Mesenchymal stem cell (in vitro differentiated cells and primary cell): Measurements from ENCODE around the gene FTO.

Experiments
- DNase-seq: peaks from one replicate; pipeline ENCODE4 v3.0.0-alpha.2; 2013
- H2AFZ ChIP-seq: one replicate; pipeline ENCODE4 v1.6.1; 2013; ENCODE audit warnings: low read depth, mild to moderate bottlenecking, control low read depth, inconsistent platforms, low read length, moderate library complexity
- H2AK5ac ChIP-seq: 2 replicates; pipeline ENCODE4 v1.6.1; 2013; ENCODE audit warnings: low read length, moderate library complexity, mild to moderate bottlenecking, inconsistent platforms; ENCODE audit not compliant: severe bottlenecking
- H2BK120ac ChIP-seq: one replicate; pipeline ENCODE4 v1.6.1; 2013; ENCODE audit warnings: low read depth, mild to moderate bottlenecking, inconsistent platforms, low read length, moderate library complexity
- H2BK12ac ChIP-seq, 2 experiments: one replicate each; pipeline ENCODE4 v1.6.1; 2013; ENCODE audit warnings: inconsistent platforms in 2 of 2, low read length in 2 of 2, mild to moderate bottlenecking in 2 of 2, moderate library complexity in 2 of 2, control low read depth in 1 of 2
- H2BK15ac ChIP-seq: one replicate; pipeline ENCODE4 v1.6.1; 2013; ENCODE audit warnings: mild to moderate bottlenecking, low read depth, inconsistent platforms; ENCODE audit not compliant: poor library complexity, severe bottlenecking
- H2BK5ac ChIP-seq: 2 replicates; pipeline ENCODE4 v1.6.1; 2013; ENCODE audit warnings: low read depth, mild to moderate bottlenecking, low read length, control low read depth, inconsistent platforms; ENCODE audit not compliant: poor library complexity, severe bottlenecking
- H3K14ac ChIP-seq, 2 experiments: one replicate each; pipeline ENCODE4 v1.6.1; 2013; ENCODE audit warnings: inconsistent platforms in 2 of 2, low read length in 2 of 2, control low read depth in 1 of 2, mild to moderate bottlenecking in 1 of 2, moderate library complexity in 1 of 2
- H3K18ac ChIP-seq, 2 experiments: one replicate each; pipeline ENCODE4 v1.6.1; 2013; ENCODE audit warnings: inconsistent platforms in 2 of 2, low read length in 2 of 2, control low read depth in 1 of 2, low read depth in 1 of 2, mild to moderate bottlenecking in 1 of 2
- H3K23ac ChIP-seq, 2 experiments: one replicate each; pipeline ENCODE4 v1.6.1; 2013; ENCODE audit warnings: inconsistent platforms in 2 of 2, low read length in 2 of 2, mild to moderate bottlenecking in 2 of 2, moderate library complexity in 2 of 2, control low read depth in 1 of 2
- H3K27ac ChIP-seq: 2 replicates; pipeline ENCODE4 v1.5.1; 2013; ENCODE audit warnings: mild to moderate bottlenecking, moderate library complexity, low read length, control low read depth, inconsistent platforms; ENCODE audit not compliant: poor library complexity, severe bottlenecking
- H3K27me3 ChIP-seq, 2 experiments: 2 replicates each; pipeline versions ENCODE4 v1.6.1 to v1.7.0; 2013; ENCODE audit warnings: low read length in 2 of 2, mild to moderate bottlenecking in 2 of 2, moderate library complexity in 2 of 2, control low read depth in 1 of 2, inconsistent platforms in 1 of 2; ENCODE audit not compliant: control insufficient read depth in 1 of 2, insufficient read depth in 1 of 2
- H3K36me3 ChIP-seq, 2 experiments: 2 replicates each; pipeline versions ENCODE4 v1.6.1 to v1.7.0; 2013; ENCODE audit warnings: low read length in 2 of 2, control low read depth in 1 of 2, inconsistent platforms in 1 of 2, low read depth in 1 of 2, mild to moderate bottlenecking in 1 of 2; ENCODE audit not compliant: insufficient read depth in 2 of 2, control insufficient read depth in 1 of 2
- H3K4ac ChIP-seq, 2 experiments: one replicate each; pipeline ENCODE4 v1.6.1; 2013; ENCODE audit warnings: inconsistent platforms in 2 of 2, low read length in 2 of 2, mild to moderate bottlenecking in 2 of 2, moderate library complexity in 2 of 2, control low read depth in 1 of 2, low read depth in 1 of 2
- H3K4me1 ChIP-seq: 2 replicates; pipeline ENCODE4 v1.6.1; 2013; ENCODE audit warnings: low read depth, low read length, control low read depth; ENCODE audit not compliant: control insufficient read depth, insufficient read depth
- H3K4me2 ChIP-seq: 2 replicates; pipeline ENCODE4 v1.6.1; 2013; ENCODE audit warnings: low read length, mild to moderate bottlenecking, inconsistent platforms; ENCODE audit not compliant: poor library complexity, severe bottlenecking
- H3K4me3 ChIP-seq, 2 experiments: 2 replicates each; pipeline versions ENCODE4 v1.5.1 to v1.7.0; 2013; ENCODE audit warnings: low read length in 2 of 2, mild to moderate bottlenecking in 2 of 2, control low read depth in 1 of 2, low read depth in 1 of 2; ENCODE audit not compliant: insufficient read depth in 1 of 2
- H3K79me1 ChIP-seq: replicated peaks from 2 replicates; pipeline ENCODE4 v1.6.1; 2013; ENCODE audit warnings: mild to moderate bottlenecking, control low read depth, low read length, inconsistent platforms; ENCODE audit not compliant: poor library complexity, severe bottlenecking
- H3K9ac ChIP-seq: 2 replicates; pipeline ENCODE4 v1.7.0; 2013; ENCODE audit warnings: mild to moderate bottlenecking, low read length, moderate library complexity
- H3K9me3 ChIP-seq: 2 replicates; pipeline ENCODE4 v1.7.0; 2013; ENCODE audit warnings: mild to moderate bottlenecking, low read length; ENCODE audit not compliant: control insufficient read depth
- H4K8ac ChIP-seq: one replicate; pipeline ENCODE4 v1.6.1; 2013; ENCODE audit warnings: inconsistent platforms, mild to moderate bottlenecking, low read length, moderate library complexity
- H4K91ac ChIP-seq: one replicate; pipeline ENCODE4 v1.6.1; 2013; ENCODE audit warnings: mild to moderate bottlenecking, low read length, inconsistent platforms
- WGBS: methylation state at CpG from one replicate; pipeline ENCODE4 v1.1.7; 2013; ENCODE audit warnings: mixed read lengths; 5-methylcytosine and 5-hydroxymethylcytosine counted together

FTO gene

DNA sequence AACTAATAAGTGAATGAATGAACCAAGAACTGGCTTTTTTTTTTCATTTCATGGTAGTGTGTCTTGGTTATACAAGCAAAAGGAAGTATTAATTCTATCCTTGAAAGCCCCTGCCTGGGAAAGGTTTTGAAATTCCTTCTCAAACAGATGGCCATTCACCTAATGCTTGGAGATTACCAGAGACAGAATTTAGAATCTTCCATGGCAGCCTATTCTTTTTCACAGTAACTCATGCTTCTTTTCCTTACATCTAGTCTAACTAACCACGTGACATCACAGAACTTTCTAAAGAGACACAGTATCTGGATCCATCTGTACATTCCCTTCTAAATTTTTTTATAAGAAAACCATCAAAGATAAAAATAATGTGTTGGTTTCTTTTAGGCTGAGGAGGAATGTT is 151.6 kb downstream of the FTO start:
- H3K23ac ChIP-seq = no peak overlapping the region
- peaks cover 10% of the 10 kb centered on the region for H3K9me3 ChIP-seq
- no peak overlapping the region for H3K4me2 ChIP-seq
- no peak overlapping the region for H3K18ac ChIP-seq
- no peak overlapping the region for H4K91ac ChIP-seq
- H3K79me1 ChIP-seq = peaks cover 5% of the 10 kb centered on the region
- 100% methylated on average over 1 of the region's 1 CpG for WGBS
- H3K9ac ChIP-seq = no peak overlapping the region
- H3K27me3 ChIP-seq = no peaks in the 10 kb centered on the region
- no peak overlapping the region for H3K27ac ChIP-seq
- H2AK5ac ChIP-seq = no peak overlapping the region
- H2BK12ac ChIP-seq = no peak overlapping the region
- no peak overlapping the region for H2BK15ac ChIP-seq
- no peak overlapping the region for H4K8ac ChIP-seq
- H3K14ac ChIP-seq = no peak overlapping the region
- H3K36me3 ChIP-seq = peaks cover 0 to 10% of the 10 kb centered on the region in 2 experiments
- no peak overlapping the region for H2BK120ac ChIP-seq
- no peak overlapping the region for H2AFZ ChIP-seq
- no peak for DNase-seq
- no peak overlapping the region for H3K4me3 ChIP-seq
- no peak overlapping the region for H3K4ac ChIP-seq
- no peak overlapping the region for H2BK5ac ChIP-seq
- H3K4me1 ChIP-seq = peaks cover 4% of the 10 kb centered on the region

DNA sequence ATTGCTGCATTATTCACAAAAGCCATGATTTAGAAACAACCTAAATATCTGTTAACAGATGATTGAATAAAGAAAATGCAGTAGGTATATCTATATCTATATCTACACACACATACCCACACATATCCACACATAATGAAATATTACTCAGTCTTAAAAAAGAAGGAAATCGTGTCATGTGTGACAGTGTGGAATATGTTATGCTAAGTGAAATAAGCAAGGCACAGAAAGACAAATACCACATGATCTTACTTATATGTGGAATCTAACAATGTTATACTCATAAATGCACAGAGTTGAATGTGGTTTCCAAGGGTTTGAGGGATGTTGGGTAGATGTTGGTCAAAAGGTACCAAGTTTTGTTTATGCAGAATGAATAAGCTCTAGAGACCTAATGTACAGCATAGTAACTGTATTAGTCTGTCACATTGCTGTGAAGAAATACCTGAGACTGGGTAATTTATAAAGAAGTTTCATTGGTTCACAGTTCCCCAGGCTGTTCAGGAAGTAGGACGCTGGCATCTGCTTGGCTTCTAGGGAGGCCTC is 156.1 kb downstream of the FTO start:
- Histone ChIP-seq H3K4me3 (no peak overlapping the region), H3K4ac (no peak overlapping the region), H2AK5ac (no peak overlapping the region), H3K9me3 (no peaks in the 10 kb centered on the region), H3K23ac (no peak overlapping the region), H2BK5ac (no peak overlapping the region), H3K14ac (no peak overlapping the region), H3K27me3 (no peaks in the 10 kb centered on the region), H4K8ac (no peak overlapping the region), H2BK120ac (no peak overlapping the region), H3K27ac (no peak overlapping the region), H3K4me1 (peaks cover 4% of the 10 kb centered on the region), H3K4me2 (no peak overlapping the region), H3K79me1 (peaks cover 11% of the 10 kb centered on the region), H3K9ac (no peak overlapping the region), H4K91ac (no peak overlapping the region), H2AFZ (no peak overlapping the region), H2BK15ac (no peak overlapping the region), H2BK12ac (no peak overlapping the region), H3K18ac (no peak overlapping the region), H3K36me3 (peaks cover 0 to 16% of the 10 kb centered on the region in 2 experiments)
- DNase-seq = no peak
- 95% methylated on average over 1 of the region's 2 CpGs for WGBS

DNA sequence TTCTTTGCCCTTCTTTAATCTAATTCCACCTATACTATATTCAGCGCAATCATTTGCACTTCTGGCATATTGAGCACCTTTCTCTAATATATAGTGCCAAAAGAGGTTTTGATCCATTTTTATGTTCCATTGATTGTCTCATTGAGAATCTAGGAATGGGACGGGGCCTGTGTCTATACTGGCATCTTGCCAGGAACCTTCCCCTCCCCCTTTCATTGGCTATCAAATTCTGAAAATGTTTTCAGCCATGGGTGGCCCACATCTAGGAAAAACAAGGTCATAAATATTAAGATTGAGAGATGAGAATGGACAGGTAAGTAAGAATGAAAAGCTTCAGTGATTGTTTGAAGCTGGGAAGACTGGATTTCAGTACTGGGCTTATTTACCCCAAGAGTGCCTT is 159.9 kb downstream of the FTO start:
- Histone ChIP-seq H3K23ac (no peak overlapping the region), H2BK5ac (no peak overlapping the region), H3K4me2 (no peak overlapping the region), H3K4me3 (no peak overlapping the region), H2BK12ac (no peak overlapping the region), H4K8ac (no peak overlapping the region), H3K79me1 (peaks cover 8% of the 10 kb centered on the region), H2BK120ac (no peak overlapping the region), H2AFZ (no peak overlapping the region), H3K4ac (no peak overlapping the region), H2AK5ac (no peak overlapping the region), H3K27me3 (no peaks in the 10 kb centered on the region), H3K4me1 (no peaks in the 10 kb centered on the region), H2BK15ac (no peak overlapping the region), H3K9me3 (no peaks in the 10 kb centered on the region), H4K91ac (no peak overlapping the region), H3K9ac (no peak overlapping the region), H3K36me3 (peaks cover 0 to 12% of the 10 kb centered on the region in 2 experiments), H3K27ac (no peak overlapping the region), H3K14ac (no peak overlapping the region), H3K18ac (no peak overlapping the region)
- 100% methylated on average over 1 of the region's 2 CpGs for WGBS
- no peak for DNase-seq

DNA sequence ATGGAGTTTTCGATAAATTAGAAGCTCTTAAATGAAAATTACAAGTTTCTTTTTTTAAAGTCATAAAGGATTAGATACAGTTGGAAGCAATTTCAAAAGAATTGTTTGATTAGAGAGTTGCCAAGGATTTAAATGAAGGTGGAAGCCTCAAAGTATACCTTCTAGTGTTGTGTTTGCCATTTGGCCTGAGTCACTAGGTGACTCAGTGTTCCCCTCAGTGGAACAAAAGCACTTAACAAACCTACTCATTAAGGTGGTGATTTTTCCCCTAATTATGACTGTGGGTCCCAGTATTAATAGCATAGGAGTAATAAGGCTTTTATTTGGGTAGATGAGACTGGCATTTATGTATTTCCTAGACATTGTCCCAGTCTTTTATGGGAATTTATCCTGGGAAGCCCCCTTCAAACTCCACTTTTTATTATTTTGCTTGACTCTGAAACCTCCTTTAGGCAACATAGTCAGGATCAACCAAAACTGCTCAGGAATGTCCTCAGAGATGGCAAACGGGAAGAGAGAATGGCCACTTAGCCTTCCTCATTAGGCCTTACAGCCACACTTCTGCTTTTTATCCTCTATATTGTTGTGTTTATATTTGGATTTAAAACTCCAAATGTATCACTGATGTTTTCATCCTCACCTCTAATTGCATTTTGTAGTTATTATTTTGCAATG is 161.0 kb downstream of the FTO start:
- no peak overlapping the region for H3K18ac ChIP-seq
- H3K27me3 ChIP-seq = no peaks in the 10 kb centered on the region
- H2AK5ac ChIP-seq = no peak overlapping the region
- H3K27ac ChIP-seq = no peak overlapping the region
- no peak overlapping the region for H3K9ac ChIP-seq
- no peak overlapping the region for H2BK12ac ChIP-seq
- H4K8ac ChIP-seq = no peak overlapping the region
- WGBS = 100% methylated on average over 1 of the region's 2 CpGs
- H2BK120ac ChIP-seq = no peak overlapping the region
- H3K4ac ChIP-seq = no peak overlapping the region
- H3K23ac ChIP-seq = no peak overlapping the region
- H4K91ac ChIP-seq = no peak overlapping the region
- H2BK5ac ChIP-seq = no peak overlapping the region
- H3K4me1 ChIP-seq = no peaks in the 10 kb centered on the region
- H3K14ac ChIP-seq = no peak overlapping the region
- peak; percentile 29 for DNase-seq
- H3K4me3 ChIP-seq = no peak overlapping the region
- no peak overlapping the region for H2AFZ ChIP-seq
- peaks cover 8% of the 10 kb centered on the region for H3K79me1 ChIP-seq
- peaks cover 0 to 14% of the 10 kb centered on the region in 2 experiments for H3K36me3 ChIP-seq
- no peak overlapping the region for H3K4me2 ChIP-seq
- no peak overlapping the region for H2BK15ac ChIP-seq
- H3K9me3 ChIP-seq = peaks cover 1% of the 10 kb centered on the region
